Activated T-cell treated with anti-CD3 and anti-CD28 coated beads for 1 hour (primary cell): ENCODE results near the gene IQSEC3.

Experiments used
- DNase-seq: peaks from one replicate; pipeline ENCODE4 v3.0.0-alpha.2; 2020; ENCODE audit warnings: low read depth

The IQSEC3 gene

GRCh38 chr12:197911-198695, 131.5 kb downstream of the IQSEC3 start:
- no peak for DNase-seq

GRCh38 chr12:198705-199104, 132.1 kb downstream of the IQSEC3 start:
- no peak for DNase-seq

DNA sequence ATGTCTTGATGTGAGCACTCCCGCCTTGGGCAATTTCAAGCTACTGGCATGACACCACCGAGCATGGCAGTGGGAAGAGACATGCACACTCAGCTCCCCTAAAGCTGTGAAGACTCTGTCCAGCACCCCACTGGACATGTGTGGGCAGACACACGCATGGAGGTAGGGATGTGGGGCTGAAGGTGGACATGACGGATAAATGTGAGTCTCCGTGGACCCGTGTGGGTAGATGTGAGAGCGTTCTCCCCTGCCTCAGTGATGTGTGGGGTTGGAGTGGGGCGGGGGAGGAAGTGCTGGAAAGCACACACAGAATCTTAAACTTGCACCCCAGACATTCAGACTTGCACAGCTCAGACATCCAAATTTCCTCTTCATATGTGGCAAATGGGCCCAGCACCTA, 134.8 kb downstream of the IQSEC3 start:
- no peak for DNase-seq

DNA sequence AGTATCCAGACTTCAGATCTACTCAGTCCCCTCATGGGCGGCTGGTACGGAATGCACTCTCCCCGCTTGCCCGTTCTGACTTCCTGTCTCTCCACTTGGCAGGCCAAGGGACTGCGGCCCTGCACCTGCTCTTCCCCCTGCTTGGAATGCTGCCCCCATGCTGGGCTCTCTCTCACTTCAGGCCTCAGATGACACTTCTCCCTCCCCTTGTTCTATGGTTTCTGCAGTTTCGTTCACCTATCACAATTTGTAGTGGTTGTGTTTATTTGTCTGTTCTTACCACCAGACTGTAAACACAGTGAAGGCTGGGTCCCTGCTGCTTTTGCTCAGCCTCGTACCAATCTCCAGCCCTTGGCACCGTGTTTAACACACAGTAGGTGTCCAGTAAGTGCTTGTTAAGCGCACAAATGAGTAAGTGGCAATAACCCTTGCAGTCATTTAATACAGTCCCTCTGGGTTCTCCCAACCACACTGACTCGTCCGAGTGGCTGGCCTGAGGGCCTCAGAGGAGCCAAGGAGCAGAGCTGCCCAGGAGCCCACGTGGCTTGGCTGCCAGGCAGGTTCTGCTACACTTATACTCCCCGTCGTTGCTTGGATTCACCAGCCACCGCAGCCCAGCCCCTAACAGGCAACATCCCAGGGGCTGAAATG, 135.6 kb downstream of the IQSEC3 start:
- no peak for DNase-seq

DNA sequence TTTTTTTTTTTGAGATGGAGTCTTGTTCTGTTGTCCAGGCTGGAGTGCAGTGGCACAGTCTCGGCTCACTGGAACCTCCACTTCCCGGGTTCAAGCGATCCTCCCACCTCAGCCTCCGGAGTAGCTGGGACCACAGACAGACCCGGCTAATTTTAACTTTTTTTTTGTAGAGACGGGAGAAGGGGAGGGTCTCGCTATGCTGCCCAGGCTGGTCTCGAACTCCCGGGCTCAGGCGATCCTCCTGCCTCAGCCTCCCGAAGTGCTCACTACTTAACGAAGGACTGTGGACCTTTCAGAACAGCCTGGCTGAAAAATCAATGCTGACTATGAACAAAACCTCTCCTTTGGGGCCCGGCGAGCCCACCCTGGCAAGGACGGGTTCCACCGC, 136.5 kb downstream of the IQSEC3 start:
- no peak for DNase-seq

- no peak for DNase-seq
Observed at GRCh38 chr12:203462-204260, 137.1 kb downstream of the IQSEC3 start.

- DNase-seq, result no peak
Observed at GRCh38 chr12:204261-204678, 137.7 kb downstream of the IQSEC3 start.

- no peak for DNase-seq
Observed at GRCh38 chr12:205026-205425, 138.5 kb downstream of the IQSEC3 start.

- DNase-seq, result no peak
Observed at GRCh38 chr12:206746-207440, 140.3 kb downstream of the IQSEC3 start.

DNA sequence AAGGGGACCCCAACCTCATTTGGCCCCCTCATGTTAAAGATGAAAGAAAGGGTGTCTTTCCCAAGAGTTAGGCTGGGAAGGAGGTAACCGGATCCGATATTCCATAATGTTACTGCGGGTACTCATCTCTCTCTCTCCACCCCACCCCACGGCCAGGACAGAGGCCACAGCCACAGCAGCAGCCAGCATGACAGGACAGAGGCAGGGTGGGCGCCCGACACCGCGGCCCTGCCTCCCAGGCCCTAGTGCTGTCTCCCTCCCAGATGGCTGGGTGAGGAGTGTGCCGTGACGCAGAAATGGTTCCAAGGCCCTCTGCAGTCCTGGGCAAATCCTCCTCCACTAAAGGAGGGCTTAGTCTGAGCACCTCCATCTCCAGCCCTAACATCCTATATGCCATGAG, 141.2 kb downstream of the IQSEC3 start:
- no peak for DNase-seq

- DNase-seq, result no peak
Observed at GRCh38 chr12:208813-209212, 142.2 kb downstream of the IQSEC3 start.

DNA sequence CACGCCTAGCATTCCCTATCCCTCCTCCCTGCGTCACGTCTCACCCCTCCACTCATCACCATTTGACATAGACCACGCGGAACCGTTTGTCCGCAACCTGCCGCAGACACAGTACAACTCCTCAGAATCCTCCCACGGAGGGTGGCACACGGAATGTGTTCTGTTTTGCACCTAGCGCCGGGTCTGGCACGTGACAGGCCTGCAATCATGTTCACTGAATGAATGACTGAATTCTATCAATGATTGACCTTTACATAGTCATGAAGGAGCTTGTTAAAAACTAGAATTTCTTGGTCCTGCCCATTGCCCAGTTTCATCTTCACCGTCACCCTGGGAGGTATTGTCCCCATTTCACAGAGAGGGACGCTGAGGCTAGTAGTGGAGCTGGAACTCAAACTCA, 142.7 kb downstream of the IQSEC3 start:
- no peak for DNase-seq

DNA sequence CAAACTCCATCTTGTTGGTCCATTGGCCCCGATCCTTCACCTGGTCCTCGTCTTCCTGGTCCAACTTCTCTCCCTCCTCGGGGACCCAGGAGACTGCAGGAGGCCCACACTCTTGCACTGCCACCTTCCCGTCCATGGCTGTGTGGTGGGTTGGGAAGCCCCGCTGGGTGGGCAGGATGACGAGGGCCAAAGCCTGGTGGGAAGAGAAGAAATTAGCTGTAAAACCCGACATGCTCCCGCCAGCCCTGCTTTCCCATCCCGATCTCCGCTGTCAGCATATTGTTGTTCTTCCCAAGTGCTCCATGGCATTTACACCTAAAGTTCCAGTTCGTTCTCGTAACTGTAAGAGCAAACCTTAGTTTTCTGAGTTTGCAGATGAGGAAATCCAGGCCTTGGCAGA, 143.3 kb downstream of the IQSEC3 start:
- no peak for DNase-seq

- no peak for DNase-seq
Observed at GRCh38 chr12:210277-211141, 143.9 kb downstream of the IQSEC3 start.

DNA sequence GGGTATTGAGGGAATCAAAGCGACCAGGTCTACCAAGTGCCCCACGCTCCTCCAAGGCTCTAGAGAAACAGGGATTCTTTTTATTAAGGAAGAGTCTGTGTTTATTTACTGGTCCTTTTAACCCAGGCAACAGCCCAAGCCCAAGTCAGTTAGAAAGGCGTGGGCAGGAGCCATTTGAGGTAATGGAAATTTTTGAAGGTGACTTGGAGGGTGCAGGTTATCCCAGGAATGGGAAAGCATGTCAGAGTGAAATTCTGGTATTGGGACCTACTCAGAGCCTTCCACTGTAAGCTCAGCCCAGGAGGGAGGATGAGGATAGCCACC, 144.5 kb downstream of the IQSEC3 start:
- DNase-seq, result no peak

- no peak for DNase-seq
Observed at GRCh38 chr12:211639-212414, 145.3 kb downstream of the IQSEC3 start.

GRCh38 chr12:212415-212714, 145.8 kb downstream of the IQSEC3 start:
- no peak for DNase-seq

DNA sequence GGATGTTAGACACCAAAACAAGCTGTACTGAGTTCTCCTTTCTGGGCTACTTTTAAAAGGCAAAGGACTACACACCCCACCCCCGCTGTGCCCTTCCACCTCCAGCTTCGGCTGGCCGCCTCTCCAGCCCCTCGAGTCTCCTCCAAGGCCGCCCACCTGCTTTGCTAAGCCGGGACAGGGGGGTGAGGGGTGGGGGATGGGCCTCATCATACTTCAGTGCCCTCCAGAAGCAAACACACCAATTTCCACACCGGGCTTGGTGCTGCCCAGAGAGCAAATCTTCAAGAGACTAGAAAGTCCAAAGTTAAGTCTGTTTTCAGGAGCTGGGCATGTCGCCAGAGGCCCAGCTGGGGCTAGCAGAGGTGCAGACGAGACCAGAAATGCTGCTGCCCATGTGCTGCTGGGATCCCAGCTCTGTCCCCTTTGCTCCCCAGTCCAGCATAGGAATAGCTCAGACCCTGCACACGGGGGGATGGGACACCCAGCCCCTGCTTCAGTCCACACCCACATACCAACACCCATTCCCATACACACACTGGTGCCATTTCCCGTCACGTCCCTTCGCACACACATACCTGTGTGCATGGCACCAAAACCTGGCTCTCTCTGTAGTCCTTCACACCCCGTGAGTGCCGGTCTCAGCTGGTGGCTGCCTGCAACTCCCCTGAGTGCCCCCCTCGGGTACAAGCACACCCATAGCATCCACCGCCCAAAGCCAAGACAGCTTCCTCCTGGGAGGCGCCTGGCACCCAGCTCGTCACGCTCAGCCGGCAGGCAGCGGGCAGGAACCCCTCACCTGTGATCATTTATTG, 146.4 kb downstream of the IQSEC3 start:
- DNase-seq, result no peak

DNA sequence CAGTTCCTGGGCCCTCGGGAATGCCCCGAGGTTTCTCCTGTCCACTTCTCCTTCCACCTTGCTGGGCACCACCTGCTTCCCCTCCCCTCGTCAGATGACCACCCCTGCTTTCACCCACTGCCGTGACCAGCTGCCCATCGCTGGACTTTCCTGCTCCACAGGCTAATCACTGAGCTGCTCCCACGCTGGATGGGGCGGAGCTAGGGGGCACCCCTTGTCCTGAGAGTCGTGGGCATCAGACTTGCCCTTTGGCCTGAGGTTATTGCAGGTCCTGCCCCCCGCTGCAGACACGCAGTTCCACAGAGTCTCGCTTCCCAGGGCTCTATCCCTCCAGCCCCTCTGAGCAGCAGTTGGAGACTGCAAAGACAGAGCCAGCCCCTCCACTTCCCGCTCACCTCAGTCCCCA, 147.0 kb downstream of the IQSEC3 start:
- DNase-seq, result no peak
